Measurements from ENCODE around the gene USP37.
"Not testable (repeated sequence)": the region's sequence is repeated elsewhere in the genome, so short reads cannot be mapped to it uniquely, and the experiment has no call there.

Gene USP37

DNA sequence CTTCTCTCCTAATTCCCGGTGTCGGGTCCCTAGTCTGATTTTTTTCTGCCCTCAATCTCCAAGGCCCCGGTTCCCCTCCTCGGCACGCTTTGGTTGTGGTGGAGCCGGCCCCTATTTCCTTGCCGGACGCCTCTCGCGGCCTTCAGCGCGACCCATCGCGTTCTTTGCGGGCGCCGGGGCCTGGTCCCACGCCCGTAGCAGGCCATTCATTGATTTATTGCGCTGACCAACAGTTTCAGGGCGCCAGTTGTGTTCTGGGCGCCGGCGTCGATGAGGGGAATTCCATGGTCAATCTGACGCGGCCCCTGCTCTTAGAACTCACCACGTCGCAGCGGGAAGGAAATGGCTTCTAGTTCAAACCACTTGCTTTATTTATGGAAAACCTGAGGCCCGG lies 884 bp upstream of the USP37 start:
- H3K27ac ChIP-seq: peak overlapping the region; percentile 88
- no peak for TF ChIP-seq ZFX (IDR thresholded peaks at IDR 0.05; ENCODE audit: borderline replicate concordance)
- TF ChIP-seq, protein P1, sequence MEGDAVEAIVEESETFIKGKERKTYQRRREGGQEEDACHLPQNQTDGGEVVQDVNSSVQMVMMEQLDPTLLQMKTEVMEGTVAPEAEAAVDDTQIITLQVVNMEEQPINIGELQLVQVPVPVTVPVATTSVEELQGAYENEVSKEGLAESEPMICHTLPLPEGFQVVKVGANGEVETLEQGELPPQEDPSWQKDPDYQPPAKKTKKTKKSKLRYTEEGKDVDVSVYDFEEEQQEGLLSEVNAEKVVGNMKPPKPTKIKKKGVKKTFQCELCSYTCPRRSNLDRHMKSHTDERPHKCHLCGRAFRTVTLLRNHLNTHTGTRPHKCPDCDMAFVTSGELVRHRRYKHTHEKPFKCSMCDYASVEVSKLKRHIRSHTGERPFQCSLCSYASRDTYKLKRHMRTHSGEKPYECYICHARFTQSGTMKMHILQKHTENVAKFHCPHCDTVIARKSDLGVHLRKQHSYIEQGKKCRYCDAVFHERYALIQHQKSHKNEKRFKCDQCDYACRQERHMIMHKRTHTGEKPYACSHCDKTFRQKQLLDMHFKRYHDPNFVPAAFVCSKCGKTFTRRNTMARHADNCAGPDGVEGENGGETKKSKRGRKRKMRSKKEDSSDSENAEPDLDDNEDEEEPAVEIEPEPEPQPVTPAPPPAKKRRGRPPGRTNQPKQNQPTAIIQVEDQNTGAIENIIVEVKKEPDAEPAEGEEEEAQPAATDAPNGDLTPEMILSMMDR (IDR thresholded peaks at IDR 0.05): no peak

DNA sequence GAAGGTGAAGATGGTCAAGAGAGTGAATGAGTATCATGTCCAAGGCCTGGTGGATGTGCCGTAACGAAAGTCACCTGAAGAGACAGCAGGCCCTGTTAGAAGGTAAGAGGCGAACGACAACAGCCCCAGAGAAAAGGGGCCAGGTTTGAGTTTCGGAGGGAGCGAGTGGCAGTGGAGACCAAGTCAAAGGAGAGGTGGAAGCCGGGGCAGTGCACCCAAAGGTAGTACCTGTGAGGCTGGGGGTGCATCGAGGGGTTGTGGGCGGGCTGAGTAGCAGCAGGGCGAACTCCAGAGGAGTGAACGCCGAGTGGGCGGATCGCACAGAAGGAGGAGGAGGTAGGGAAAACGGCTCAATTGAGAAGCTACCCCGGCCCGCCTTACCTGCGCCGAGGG lies 358 bp downstream of the USP37 start:
- peak overlapping the region; percentile 88 for H3K27ac ChIP-seq
- TF ChIP-seq, protein P1 (IDR thresholded peaks at IDR 0.05): no peak
- no peak for TF ChIP-seq ZFX (IDR thresholded peaks at IDR 0.05; ENCODE audit: borderline replicate concordance)

DNA sequence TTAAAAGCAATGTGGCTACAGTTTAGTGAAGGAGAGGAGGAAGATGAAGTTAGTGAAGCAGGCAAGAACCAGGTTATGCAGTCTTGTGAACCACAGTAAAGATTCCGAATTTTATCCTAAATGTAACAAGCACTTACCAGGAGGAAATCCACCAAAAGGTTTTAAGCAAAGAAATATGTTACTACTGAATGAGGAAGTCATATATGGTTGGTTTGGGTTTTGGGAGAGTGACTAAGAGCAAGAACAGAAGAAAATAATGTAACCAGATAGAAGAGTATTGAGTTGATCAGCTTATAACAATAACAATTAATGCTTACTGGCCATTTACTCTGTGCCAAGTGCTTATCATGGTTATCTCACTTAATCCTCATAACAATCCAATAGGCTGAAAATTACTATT lies 1.9 kb downstream of the USP37 start:
- no peak overlapping the region for H3K27ac ChIP-seq
- no peak for TF ChIP-seq ZFX (IDR thresholded peaks at IDR 0.05; ENCODE audit: borderline replicate concordance)
- TF ChIP-seq, protein P1 (IDR thresholded peaks at IDR 0.05): no peak

DNA sequence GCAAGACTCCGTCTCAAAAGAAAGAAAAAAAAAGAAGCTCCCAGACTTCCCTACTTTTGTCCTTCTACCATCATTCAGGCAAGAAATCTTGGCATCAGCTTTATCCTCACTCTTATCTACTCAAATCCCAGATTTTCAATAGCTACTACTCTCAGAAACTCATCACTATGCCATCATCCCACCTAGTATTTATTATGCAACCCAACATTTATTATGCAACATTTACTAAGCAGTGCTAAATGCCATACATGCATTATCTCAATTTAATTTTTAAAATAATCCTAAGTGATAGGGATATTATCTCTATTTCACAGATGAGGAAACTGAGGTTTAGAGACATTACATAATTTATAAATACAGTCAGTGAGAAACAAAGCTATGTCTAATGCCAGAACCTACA lies 4.1 kb downstream of the USP37 start:
- no peak overlapping the region for H3K27ac ChIP-seq
- TF ChIP-seq, protein P1 (IDR thresholded peaks at IDR 0.05): no peak
- TF ChIP-seq ZFX (IDR thresholded peaks at IDR 0.05; ENCODE audit: borderline replicate concordance): no peak

DNA sequence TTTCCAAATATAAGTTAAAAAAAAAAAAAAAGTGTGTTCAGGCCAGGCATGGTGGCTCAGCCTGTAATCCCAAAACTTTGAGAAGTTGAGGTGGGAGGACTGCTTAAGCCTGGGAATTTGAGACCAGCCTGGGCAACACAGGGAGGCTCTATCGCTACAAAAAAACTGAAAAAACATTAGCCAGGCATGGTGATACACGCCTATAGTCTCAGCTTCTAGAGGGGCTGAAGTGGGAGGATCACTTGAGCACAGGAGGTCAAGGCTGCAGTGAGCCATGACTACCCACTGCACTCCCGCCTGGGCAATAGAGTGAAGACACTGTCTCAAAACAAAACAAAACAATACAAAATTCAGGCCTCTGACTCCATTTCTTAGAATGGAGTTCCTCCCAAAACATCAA lies 9.2 kb downstream of the USP37 start:
- no peak overlapping the region for H3K27ac ChIP-seq
- TF ChIP-seq ZFX (IDR thresholded peaks at IDR 0.05; ENCODE audit: borderline replicate concordance): no peak
- TF ChIP-seq, protein P1 (IDR thresholded peaks at IDR 0.05): no peak

DNA sequence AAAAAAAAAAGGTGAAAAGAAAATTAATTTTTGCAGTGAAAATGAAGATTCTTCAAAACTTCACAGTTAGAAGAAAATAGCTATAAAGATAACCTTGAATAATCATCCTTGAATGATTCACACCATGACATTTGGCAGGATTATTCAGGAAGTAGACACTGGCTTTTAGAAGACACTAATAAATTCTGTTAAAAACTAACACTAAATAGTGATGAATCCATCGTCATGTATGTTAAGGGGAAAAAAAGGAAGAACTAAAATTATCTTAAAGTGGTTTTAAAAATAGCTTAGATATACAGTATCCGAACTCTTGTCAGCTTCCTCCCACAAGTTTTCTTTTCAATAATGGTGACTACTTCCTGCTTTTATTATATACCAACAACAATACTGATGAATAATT lies 10.2 kb downstream of the USP37 start:
- TF ChIP-seq ZFX (IDR thresholded peaks at IDR 0.05; ENCODE audit: borderline replicate concordance): no peak
- H3K27ac ChIP-seq: no peak overlapping the region

DNA sequence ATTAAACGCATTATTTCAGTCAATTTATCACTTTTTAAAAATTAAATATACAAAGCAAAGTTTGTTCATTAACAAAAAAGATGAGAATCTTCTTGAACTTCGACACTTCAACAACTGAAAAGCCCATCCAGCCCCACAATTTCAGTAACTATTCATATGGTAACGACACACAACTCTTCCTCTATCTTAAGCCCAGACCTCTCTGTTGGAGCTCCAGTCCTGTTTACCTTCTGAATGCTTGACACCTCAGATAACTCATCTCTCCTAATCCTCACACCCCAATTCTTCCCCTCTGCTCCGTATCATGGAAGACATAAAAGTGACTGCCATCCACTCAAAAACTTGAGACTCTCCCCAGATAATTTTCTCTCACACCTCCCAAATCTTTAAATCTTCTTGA lies 12.6 kb downstream of the USP37 start:
- H3K27ac ChIP-seq: no peak overlapping the region
- TF ChIP-seq, protein P1 (IDR thresholded peaks at IDR 0.05): no peak
- TF ChIP-seq ZFX (IDR thresholded peaks at IDR 0.05; ENCODE audit: borderline replicate concordance): no peak

DNA sequence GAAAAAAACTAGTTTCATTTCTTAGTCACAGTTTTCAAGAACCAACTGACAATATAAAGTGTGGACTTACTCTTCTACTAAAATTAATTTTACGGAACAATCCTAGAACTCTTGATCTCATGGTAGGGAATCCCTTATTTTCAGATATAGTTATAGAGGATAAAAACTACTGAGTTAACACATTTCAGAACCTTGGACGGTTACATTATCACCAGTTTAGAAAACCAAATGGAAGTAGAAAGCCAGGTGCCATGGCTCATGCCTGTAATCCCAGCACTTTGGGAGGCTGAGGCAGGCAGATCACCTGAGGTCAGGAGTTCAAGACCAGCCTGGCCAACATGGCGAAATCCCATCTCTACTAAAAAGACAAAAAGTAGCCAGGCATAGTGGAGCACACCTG lies 13.9 kb downstream of the USP37 start:
- not testable (repeated sequence) for H3K27ac ChIP-seq
